DND-41 (cell line): ENCODE results near the gene ZNF217.
"Not testable (repeated sequence)": the region's sequence is repeated elsewhere in the genome, so short reads cannot be mapped to it uniquely, and the experiment has no call there.

Experiments
- CTCF ChIP-seq: IDR thresholded peaks from 2 replicates; pipeline ENCODE4 v1.5.1; 2012; ENCODE audit warnings: borderline replicate concordance, low read length, moderate library complexity, mild to moderate bottlenecking; ENCODE audit not compliant: poor library complexity, severe bottlenecking; ENCODE audit errors: extremely low read depth
- EZH2 ChIP-seq: IDR thresholded peaks from 3 replicates; pipeline ENCODE4 v1.6.1; 2012; ENCODE audit warnings: borderline replicate concordance, low read depth, mild to moderate bottlenecking, moderate library complexity, low read length, inconsistent platforms; ENCODE audit not compliant: severe bottlenecking

GRCh38 chr20:53585004-53585569, 8.6 kb downstream of the ZNF217 start:
- TF ChIP-seq CTCF, EZH2: not testable (repeated sequence)
